GM19397 (cell line): ENCODE measurements around the gene ARHGAP26.

Experiments
- ATAC-seq: cut with Tn5 transposase; IDR thresholded peaks from one replicate; pipeline ENCODE4 v1.9.1; 2021; ENCODE audit warnings: mild to moderate bottlenecking, moderate library complexity; ENCODE audit not compliant: unreplicated experiment

ARHGAP26 gene

GRCh38 chr5:142866563-142867275 is 96.5 kb downstream of the ARHGAP26 start:
- ATAC-seq, result peak; percentile 62

- no peak for ATAC-seq
These were observed 99.7 kb downstream of the ARHGAP26 start for GRCh38 chr5:142869886-142870285.

GRCh38 chr5:142870532-142871362 is 100.6 kb downstream of the ARHGAP26 start:
- no peak for ATAC-seq

- no peak for ATAC-seq
These were observed 101.4 kb downstream of the ARHGAP26 start for GRCh38 chr5:142871363-142872193.

- no peak for ATAC-seq
These were observed 102.0 kb downstream of the ARHGAP26 start for GRCh38 chr5:142872217-142872616.

- no peak for ATAC-seq
These were observed 102.6 kb downstream of the ARHGAP26 start for GRCh38 chr5:142872795-142873194.

GRCh38 chr5:142873831-142874230 is 103.7 kb downstream of the ARHGAP26 start:
- ATAC-seq, result no peak

- no peak for ATAC-seq
These were observed 104.4 kb downstream of the ARHGAP26 start for GRCh38 chr5:142874540-142874939.

GRCh38 chr5:142875936-142876335 is 105.8 kb downstream of the ARHGAP26 start:
- ATAC-seq, result no peak

- no peak for ATAC-seq
These were observed 106.6 kb downstream of the ARHGAP26 start for GRCh38 chr5:142876817-142877216.

GRCh38 chr5:142878111-142878510 is 107.9 kb downstream of the ARHGAP26 start:
- no peak for ATAC-seq

GRCh38 chr5:142878638-142879037 is 108.5 kb downstream of the ARHGAP26 start:
- no peak for ATAC-seq

GRCh38 chr5:142881076-142881783 is 111.1 kb downstream of the ARHGAP26 start:
- no peak for ATAC-seq

- ATAC-seq, result no peak
These were observed 111.6 kb downstream of the ARHGAP26 start for GRCh38 chr5:142881784-142882126.

GRCh38 chr5:142883025-142883424 is 112.8 kb downstream of the ARHGAP26 start:
- no peak for ATAC-seq

- no peak for ATAC-seq
These were observed 113.3 kb downstream of the ARHGAP26 start for GRCh38 chr5:142883438-142883837.

- no peak for ATAC-seq
These were observed 113.9 kb downstream of the ARHGAP26 start for GRCh38 chr5:142884029-142884428.

- ATAC-seq, result no peak
These were observed 116.0 kb downstream of the ARHGAP26 start for GRCh38 chr5:142886211-142886610.

- ATAC-seq, result no peak
These were observed 116.8 kb downstream of the ARHGAP26 start for GRCh38 chr5:142886956-142887355.

GRCh38 chr5:142888469-142889085 is 118.4 kb downstream of the ARHGAP26 start:
- ATAC-seq, result no peak
